ENCODE results near the gene GRXCR2. TPM values are rescaled to one million over a fixed set of nuclear protein-coding genes. Genes with fewer than 3 reads are reported as not detected.
"Not testable (repeated sequence)": the region's sequence is repeated elsewhere in the genome, so short reads cannot be mapped to it uniquely, and the experiment has no call there.

Gene GRXCR2
- total and polyA plus RNA-seq, 5 donors, result 1.1 to 16.0 (median 2.7) TPM

DNA sequence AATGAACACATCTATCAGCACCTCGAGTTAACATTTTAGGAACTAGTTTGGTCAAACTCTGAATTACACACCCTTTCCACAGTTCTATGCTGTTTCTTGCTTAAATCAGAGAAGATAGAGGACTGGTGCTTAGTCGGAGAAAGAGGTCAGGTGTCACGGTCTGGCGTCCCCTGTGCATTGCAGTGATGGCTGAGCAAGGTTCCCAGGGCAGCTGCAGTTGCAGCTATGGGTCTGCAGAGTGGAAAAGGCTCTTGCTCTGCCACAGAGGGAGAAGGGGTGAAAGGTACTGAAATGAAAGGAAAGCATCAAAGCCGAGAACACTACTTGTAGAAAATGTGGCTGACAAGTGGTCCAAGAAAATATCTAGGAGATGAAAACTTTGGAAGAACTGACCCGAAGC is 38.4 kb upstream of the GRXCR2 start:
- intact Hi-C loops (cut with DNase I), result no loop called here
- Histone ChIP-seq H3K4me3 (ENCODE audit: low read length) (no peak overlapping the region), H3K9me3 (ENCODE audit: control insufficient read depth, low read length) (no peaks in the 10 kb centered on the region), H3K27me3 (ENCODE audit: control insufficient read depth, insufficient read depth) (no peaks in the 10 kb centered on the region), H3K27ac (ENCODE audit: low read length) (no peak overlapping the region), H3K4me1 (ENCODE audit: control insufficient read depth, insufficient read depth, low read length) (no peaks in the 10 kb centered on the region)
- DNase-seq (no peak), ATAC-seq (no peak)
- 73% methylated on average over 6 of the region's 6 CpGs for WGBS

DNA sequence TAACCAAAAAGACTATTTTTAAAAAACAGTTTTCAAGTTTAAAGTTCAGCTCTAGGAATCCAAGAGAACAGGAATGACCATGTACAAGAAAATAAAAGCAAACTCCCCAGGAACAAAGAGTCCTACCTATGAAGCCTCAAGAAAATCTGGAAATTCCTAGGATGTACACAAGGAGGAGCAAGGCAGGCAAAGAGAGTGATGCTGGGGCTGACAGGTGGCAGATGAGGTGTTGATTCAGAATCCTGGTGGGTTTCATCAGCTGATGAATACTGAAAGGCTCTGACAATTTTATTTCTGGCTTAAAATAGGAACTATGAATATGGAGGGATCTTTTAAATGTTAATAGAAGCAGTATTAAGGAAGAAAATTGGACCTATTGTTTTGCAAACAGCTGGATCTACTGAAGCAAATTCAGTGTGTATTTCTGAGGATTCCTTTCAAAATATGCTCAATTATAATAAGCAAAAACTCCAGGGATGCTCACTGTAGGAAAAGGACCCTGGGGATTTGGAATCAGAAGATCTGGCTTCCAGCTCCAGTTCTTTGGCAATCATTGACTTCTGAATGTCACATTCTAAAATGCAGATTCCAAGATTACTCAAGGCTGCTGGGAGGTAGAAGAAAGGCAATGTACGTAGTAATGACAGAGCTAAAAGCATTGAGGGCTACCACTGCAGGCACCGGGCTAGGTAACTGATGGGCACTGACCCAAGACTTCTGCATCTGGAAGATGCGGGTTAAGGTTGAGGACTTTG is 35.6 kb upstream of the GRXCR2 start:
- Histone ChIP-seq H3K27me3 (ENCODE audit: control insufficient read depth, insufficient read depth) (no peaks in the 10 kb centered on the region), H3K4me3 (ENCODE audit: low read length) (no peak overlapping the region), H3K9me3 (ENCODE audit: control insufficient read depth, low read length) (no peaks in the 10 kb centered on the region), H3K27ac (ENCODE audit: low read length) (no peak overlapping the region), H3K4me1 (ENCODE audit: control insufficient read depth, insufficient read depth, low read length) (no peaks in the 10 kb centered on the region)
- intact Hi-C loops (cut with DNase I), result no loop called here
- no peak for ATAC-seq
- WGBS, result 61% methylated on average over 3 of the region's 3 CpGs
- no peak for DNase-seq

DNA sequence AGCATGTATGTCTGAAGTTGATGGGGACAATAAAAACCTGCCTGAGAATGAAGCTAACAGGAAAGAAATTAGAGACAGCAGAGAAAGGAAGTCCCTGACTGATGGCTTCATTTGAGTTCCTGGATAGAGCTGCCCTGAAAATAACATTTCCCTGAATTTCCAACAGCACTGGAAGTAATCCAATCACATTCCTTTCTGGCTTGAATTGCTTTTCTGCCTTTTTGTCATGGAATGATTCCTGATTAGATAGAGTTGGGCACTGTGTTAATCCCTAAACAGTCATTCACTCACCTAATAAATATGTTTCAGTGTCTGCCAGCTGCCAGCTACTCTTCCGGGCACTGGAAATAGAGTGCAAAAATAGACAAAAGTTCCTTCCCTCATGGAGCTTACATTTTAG is 33.6 kb upstream of the GRXCR2 start:
- no peak overlapping the region for H3K27ac ChIP-seq (ENCODE audit: low read length)
- DNase-seq (no peak), ATAC-seq (no peak)
- H3K4me1 ChIP-seq (ENCODE audit: control insufficient read depth, insufficient read depth, low read length), result no peaks in the 10 kb centered on the region
- H3K27me3 ChIP-seq (ENCODE audit: control insufficient read depth, insufficient read depth), result no peaks in the 10 kb centered on the region
- 69% methylated on average over 1 of the region's 1 CpG for WGBS
- intact Hi-C loops (cut with DNase I), result no loop called here
- H3K4me3 ChIP-seq (ENCODE audit: low read length), result no peak overlapping the region
- no peaks in the 10 kb centered on the region for H3K9me3 ChIP-seq (ENCODE audit: control insufficient read depth, low read length)

DNA sequence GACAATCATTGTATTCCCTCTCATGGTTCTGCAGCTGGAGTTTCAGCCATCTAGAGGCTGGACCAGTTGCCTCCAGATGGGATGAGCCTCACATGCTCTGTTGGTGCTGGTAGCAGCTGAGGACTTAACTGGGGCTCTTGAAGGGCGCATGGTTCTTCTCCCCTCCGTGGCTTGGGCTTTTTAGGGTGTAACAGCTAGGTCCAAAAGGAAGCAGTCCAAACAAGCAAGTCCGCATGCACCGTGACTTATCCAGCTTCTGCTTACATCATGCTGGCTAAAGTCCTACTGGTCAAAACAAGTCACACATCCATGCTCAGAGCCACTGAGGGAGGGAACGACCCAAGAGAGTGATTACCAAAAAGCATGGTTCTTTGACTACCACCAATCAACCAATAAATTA is 31.9 kb upstream of the GRXCR2 start:
- WGBS, result 77% methylated on average over 5 of the region's 5 CpGs
- Histone ChIP-seq H3K4me3 (ENCODE audit: low read length) (no peak overlapping the region), H3K9me3 (ENCODE audit: control insufficient read depth, low read length) (no peaks in the 10 kb centered on the region), H3K27ac (ENCODE audit: low read length) (no peak overlapping the region), H3K4me1 (ENCODE audit: control insufficient read depth, insufficient read depth, low read length) (no peaks in the 10 kb centered on the region), H3K27me3 (ENCODE audit: control insufficient read depth, insufficient read depth) (no peaks in the 10 kb centered on the region)
- ATAC-seq (no peak), DNase-seq (no peak)
- intact Hi-C loops (cut with DNase I), result loop anchor here in 1 of 4 donors (2.0 kb wide), 1 partner anchor 28 kb away; no protein-coding TSS in a partner anchor

DNA sequence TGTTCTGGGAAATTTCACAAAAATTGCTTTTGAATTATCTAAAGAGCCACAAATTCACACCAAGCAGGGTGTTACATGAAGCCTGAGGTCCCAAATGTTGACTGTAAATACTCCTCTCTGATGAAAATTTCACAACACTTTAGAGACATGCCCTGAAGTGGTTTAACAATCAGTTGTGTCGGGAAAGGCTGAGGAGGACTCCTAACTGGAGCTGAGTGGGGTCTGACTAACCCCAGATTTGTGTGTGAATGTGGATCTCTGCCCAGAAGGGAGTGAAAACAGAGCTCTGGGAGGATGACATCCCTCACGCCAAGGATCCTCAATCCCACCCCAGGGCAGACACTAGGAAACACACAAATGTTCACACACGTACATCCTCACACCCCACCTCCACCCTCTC is 31.1 kb upstream of the GRXCR2 start:
- H3K27ac ChIP-seq (ENCODE audit: low read length), result no peak overlapping the region
- H3K4me3 ChIP-seq (ENCODE audit: low read length), result no peak overlapping the region
- ATAC-seq (peak in 1 of 2 donors; percentile 34), DNase-seq (no peak)
- no peaks in the 10 kb centered on the region for H3K27me3 ChIP-seq (ENCODE audit: control insufficient read depth, insufficient read depth)
- no peaks in the 10 kb centered on the region for H3K9me3 ChIP-seq (ENCODE audit: control insufficient read depth, low read length)
- intact Hi-C loops (cut with DNase I), result loop anchor here in 1 of 4 donors (2.0 kb wide), 1 partner anchor 27 kb away; no protein-coding TSS in a partner anchor
- H3K4me1 ChIP-seq (ENCODE audit: control insufficient read depth, insufficient read depth, low read length), result no peaks in the 10 kb centered on the region
- WGBS, result 61% methylated on average over 3 of the region's 3 CpGs

DNA sequence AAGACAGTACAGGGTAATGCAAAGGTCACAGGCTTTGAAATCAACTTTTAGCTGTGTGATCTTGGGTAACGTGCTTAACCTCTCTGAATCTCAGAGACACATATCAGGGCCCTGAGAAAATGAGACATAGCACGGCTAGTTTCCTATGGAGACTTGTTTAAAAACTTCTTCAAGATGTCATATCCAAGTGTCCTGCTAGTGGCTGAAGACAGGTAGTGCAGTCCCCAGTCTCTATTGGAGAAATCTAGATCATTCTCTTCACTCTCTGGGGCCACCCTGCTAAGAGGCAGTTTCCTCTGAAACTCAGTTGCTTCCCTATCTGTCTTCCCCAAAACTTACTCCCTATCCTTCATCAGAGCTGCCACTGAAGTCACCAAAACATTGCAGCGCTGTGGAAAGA is 30.3 kb upstream of the GRXCR2 start:
- Histone ChIP-seq H3K4me3 (ENCODE audit: low read length) (no peak overlapping the region), H3K4me1 (ENCODE audit: control insufficient read depth, insufficient read depth, low read length) (no peaks in the 10 kb centered on the region), H3K27me3 (ENCODE audit: control insufficient read depth, insufficient read depth) (no peaks in the 10 kb centered on the region), H3K27ac (ENCODE audit: low read length) (no peak overlapping the region), H3K9me3 (ENCODE audit: control insufficient read depth, low read length) (no peaks in the 10 kb centered on the region)
- DNase-seq (no peak), ATAC-seq (no peak)
- WGBS, result 81% methylated on average over 3 of the region's 3 CpGs
- intact Hi-C loops (cut with DNase I), result no loop called here

DNA sequence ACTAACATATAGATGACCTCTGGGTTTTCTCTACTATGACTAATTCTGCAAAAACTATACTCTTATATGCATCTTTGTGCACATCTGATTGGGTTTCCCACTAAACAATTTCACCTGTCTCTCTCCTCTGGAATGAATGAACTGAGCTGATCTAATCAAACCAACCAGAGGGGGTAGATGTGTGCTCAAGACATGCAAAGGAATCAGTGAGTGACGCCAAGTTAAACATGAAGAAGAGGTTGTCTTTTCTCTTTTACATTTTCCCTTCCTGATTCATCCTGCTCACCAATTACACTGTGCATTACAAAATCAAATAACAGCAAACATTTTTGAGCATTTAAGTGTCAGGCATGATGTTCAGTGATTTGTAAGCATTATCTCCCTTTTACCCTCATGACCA is 29.6 kb upstream of the GRXCR2 start:
- intact Hi-C loops (cut with DNase I), result no loop called here
- ATAC-seq, result no peak
- Histone ChIP-seq H3K27me3 (ENCODE audit: control insufficient read depth, insufficient read depth) (no peaks in the 10 kb centered on the region), H3K4me3 (ENCODE audit: low read length) (no peak overlapping the region), H3K9me3 (ENCODE audit: control insufficient read depth, low read length) (no peaks in the 10 kb centered on the region), H3K4me1 (ENCODE audit: control insufficient read depth, insufficient read depth, low read length) (no peaks in the 10 kb centered on the region), H3K27ac (ENCODE audit: low read length) (no peak overlapping the region)
- DNase-seq, result no peak
- WGBS, result 84% methylated on average over 1 of the region's 1 CpG

DNA sequence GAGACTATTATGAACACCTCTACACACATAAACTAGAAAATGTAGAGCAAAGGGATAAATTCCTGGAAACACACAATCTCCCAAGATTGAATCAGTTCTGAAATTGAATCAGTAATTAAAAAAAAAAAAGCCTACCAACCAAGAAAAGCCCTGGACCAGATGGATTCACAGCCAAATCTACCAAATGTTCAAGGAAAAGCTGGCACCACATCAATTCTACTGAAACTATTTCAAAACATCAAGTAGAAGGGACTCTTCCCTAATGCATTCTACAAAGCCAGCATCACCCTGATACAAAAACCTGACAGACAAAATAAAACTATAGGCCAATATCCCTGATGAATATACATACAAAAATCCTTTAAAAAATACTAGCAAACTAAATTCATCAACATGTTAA is 25.4 kb upstream of the GRXCR2 start:
- no peak overlapping the region for H3K27ac ChIP-seq (ENCODE audit: low read length)
- DNase-seq, result no peak
- no peak for ATAC-seq
- no peaks in the 10 kb centered on the region for H3K27me3 ChIP-seq (ENCODE audit: control insufficient read depth, insufficient read depth)
- no peaks in the 10 kb centered on the region for H3K9me3 ChIP-seq (ENCODE audit: control insufficient read depth, low read length)
- intact Hi-C loops (cut with DNase I), result no loop called here
- H3K4me1 ChIP-seq (ENCODE audit: control insufficient read depth, insufficient read depth, low read length), result no peaks in the 10 kb centered on the region
- no peak overlapping the region for H3K4me3 ChIP-seq (ENCODE audit: low read length)

DNA sequence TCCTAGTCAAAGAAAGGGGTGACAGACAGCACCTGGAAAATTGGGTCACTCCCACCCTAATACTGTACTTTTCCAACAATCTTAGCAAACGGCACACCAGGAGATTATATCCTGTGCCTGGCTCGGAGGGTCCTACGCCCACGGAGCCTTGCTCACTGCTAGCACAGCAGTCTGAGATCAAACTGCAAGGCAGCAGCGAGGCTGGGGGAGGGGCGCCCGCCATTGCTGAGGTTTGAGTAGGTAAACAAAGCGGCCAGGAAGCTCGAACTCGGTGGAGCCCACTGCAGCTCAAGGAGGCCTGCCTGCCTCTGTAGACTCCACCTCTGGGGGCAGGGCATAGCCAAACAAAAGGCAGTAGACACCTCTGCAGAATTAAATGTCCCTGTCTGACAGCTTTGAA is 18.6 kb upstream of the GRXCR2 start:
- H3K4me1 ChIP-seq (ENCODE audit: control insufficient read depth, insufficient read depth, low read length), result not testable (repeated sequence)
- WGBS, result 93% methylated on average over 10 of the region's 10 CpGs

DNA sequence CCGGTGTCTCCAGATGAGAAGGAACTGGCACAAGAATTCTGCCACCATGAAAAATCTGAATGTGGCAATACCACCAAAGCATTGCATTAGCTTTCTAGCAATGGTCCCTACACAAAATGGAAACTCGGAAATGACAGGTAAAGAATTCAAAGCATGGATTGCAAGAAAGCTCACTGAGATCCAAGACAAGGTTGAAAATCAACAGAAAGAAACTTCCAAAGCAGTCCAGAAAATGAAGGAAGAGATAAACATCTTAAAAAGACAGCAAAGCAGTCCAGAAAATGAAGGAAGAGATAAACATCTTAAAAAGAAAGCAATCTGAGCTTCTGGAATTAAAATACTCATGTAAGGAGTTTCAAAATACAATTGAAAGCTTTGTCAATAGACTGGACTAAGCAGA is 16.8 kb upstream of the GRXCR2 start:
- ATAC-seq, result no peak
- DNase-seq, result no peak
- WGBS, result 92% methylated on average over 2 of the region's 2 CpGs
- no peaks in the 10 kb centered on the region for H3K27me3 ChIP-seq (ENCODE audit: control insufficient read depth, insufficient read depth)
- no peaks in the 10 kb centered on the region for H3K4me1 ChIP-seq (ENCODE audit: control insufficient read depth, insufficient read depth, low read length)
- intact Hi-C loops (cut with DNase I), result no loop called here
- H3K27ac ChIP-seq (ENCODE audit: low read length), result no peak overlapping the region
- H3K9me3 ChIP-seq (ENCODE audit: control insufficient read depth, low read length), result no peaks in the 10 kb centered on the region
- H3K4me3 ChIP-seq (ENCODE audit: low read length), result no peak overlapping the region

More for the DNA sequence above, 18.6 kb upstream of the GRXCR2 start:
- intact Hi-C loops (cut with DNase I); H3K9me3 ChIP-seq (ENCODE audit: control insufficient read depth, low read length); ATAC-seq; H3K27ac ChIP-seq (ENCODE audit: low read length); H3K27me3 ChIP-seq (ENCODE audit: control insufficient read depth, insufficient read depth); H3K4me3 ChIP-seq (ENCODE audit: low read length): not testable (repeated sequence)
- peak in 1 of 3 donors; percentile 51 for DNase-seq

DNA sequence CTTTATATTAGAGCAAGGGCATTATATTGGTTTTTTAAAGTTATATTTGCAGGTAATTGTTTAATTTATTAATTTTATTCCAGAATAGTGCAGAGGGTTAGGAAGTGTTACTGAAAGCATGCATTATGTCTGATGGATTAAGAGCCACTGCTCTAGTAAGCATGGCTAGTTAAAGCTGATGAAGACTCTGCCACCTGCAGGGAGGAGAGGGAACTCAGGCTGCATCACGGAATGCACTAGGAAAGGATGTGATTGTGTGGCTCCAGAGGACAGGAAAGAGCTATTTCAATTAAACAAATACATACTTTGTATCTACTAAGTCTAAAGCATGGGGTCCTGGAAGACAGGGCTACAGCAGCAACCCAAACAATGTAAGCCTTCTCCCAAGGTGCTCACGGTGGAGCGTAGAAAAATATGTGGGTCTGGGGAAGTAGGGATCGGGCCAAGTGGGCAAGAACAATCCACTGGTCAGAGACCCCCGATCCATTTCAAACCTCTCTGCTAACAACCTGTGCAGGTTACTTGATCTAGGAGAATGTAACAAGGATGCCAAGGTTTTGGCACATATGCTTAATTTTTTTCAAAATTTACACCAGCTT is 15.3 kb upstream of the GRXCR2 start:
- WGBS, result 76% methylated on average over 5 of the region's 5 CpGs
- intact Hi-C loops (cut with DNase I), result no loop called here
- Histone ChIP-seq H3K4me1 (ENCODE audit: control insufficient read depth, insufficient read depth, low read length) (no peaks in the 10 kb centered on the region), H3K4me3 (ENCODE audit: low read length) (no peak overlapping the region), H3K9me3 (ENCODE audit: control insufficient read depth, low read length) (no peaks in the 10 kb centered on the region), H3K27ac (ENCODE audit: low read length) (no peak overlapping the region), H3K27me3 (ENCODE audit: control insufficient read depth, insufficient read depth) (no peaks in the 10 kb centered on the region)
- ATAC-seq (peak in 1 of 2 donors; percentile 50), DNase-seq (peak in 1 of 3 donors; percentile 12)

Measured in right cardiac atrium (tissue), 5 donors.